HEK293T (cell line): Measurements from ENCODE around the gene RYR3.

Experiments
- FOXA1 ChIP-seq: fragments of 450-650 bp; IDR thresholded peaks from 2 replicates; pipeline ENCODE4 v1.6.1; 2016; ENCODE audit warnings: mild to moderate bottlenecking
- FOXM1 ChIP-seq: fragments of 450-650 bp; IDR thresholded peaks from 2 replicates; pipeline ENCODE4 v1.6.1; 2017; ENCODE audit warnings: mild to moderate bottlenecking, borderline replicate concordance
- LEF1 ChIP-seq: fragments of 450-650 bp; IDR thresholded peaks from 2 replicates; pipeline ENCODE4 v1.6.1; 2017; ENCODE audit warnings: mild to moderate bottlenecking, borderline replicate concordance
- SP1 ChIP-seq: fragments of 450-650 bp; IDR thresholded peaks from 2 replicates; pipeline ENCODE4 v1.6.1; 2017
- TARDBP ChIP-seq: fragments of 450-650 bp; IDR thresholded peaks from 2 replicates; pipeline ENCODE4 v1.6.1; 2016
- ZNF384 ChIP-seq: fragments of 450-650 bp; IDR thresholded peaks from 2 replicates; pipeline ENCODE4 v1.6.1; 2016

GRCh38 chr15:33400941-33401340, 90.2 kb downstream of the RYR3 start:
- TF ChIP-seq FOXM1 = no peak
- no peak for TF ChIP-seq SP1
- no peak for TF ChIP-seq LEF1
- TF ChIP-seq FOXA1 = no peak
- no peak for TF ChIP-seq TARDBP
- TF ChIP-seq ZNF384 = no peak
